ENCODE data around the gene PNMA3.
A peak's percentile ranks its signal among the peaks of the same experiment; 100 is the strongest.
"Not testable (repeated sequence)": the region's sequence is repeated elsewhere in the genome, so short reads cannot be mapped to it uniquely, and the experiment has no call there.

PNMA3 gene

DNA sequence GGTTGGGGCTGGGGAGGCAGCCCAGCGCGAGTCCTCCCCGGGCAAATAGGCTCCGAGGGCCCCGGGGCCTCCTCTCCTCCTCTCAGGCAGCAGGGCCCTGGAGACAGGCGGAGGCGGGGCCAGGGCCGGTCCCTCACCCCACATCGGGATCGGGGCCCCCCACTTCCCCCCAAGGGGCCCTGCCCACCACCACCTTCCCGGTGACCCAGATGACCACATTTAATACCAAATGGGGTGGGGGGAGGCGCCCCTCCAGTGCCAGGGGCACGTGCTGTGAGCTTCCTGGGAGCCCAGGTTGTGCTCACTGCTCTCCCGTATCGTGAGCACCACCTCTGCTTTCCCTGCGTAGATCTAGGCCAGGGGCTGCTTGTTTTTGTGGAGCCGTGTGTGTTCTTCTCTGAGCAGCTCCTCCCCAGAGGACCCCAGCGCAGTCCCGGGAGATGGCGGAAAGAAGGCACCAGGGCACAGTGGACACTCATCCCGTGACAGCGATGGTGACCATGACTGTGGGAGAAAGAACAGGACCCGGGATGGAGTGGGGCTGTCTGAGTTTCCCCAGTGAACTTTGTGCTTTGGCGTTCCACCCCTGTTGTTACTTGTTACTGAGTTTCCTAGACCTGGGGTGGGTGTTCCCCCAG is 18.1 kb downstream of the PNMA3 start:
- DNase-seq (no peak), ATAC-seq (no peak)

DNA sequence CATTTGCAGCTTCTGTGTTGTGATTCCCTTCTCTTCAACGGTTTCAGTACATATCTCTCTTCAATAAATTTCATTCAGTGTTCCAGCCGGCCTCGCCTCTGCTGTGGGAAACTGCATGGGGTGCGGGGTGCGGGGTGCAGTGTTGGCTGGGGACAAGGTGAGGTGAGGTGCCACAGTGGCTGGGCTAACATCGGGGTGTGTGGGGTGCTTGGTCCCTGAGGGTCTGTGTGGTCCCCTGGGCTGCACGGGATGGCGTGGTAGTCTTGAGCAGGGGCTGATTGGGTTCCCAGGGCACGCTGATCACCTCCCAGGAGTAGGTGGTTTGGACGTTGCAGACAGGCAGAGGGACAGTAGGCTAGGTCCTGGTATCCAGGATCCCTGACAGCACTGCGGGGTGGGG is 18.7 kb downstream of the PNMA3 start:
- DNase-seq (no peak), ATAC-seq (no peak)

DNA sequence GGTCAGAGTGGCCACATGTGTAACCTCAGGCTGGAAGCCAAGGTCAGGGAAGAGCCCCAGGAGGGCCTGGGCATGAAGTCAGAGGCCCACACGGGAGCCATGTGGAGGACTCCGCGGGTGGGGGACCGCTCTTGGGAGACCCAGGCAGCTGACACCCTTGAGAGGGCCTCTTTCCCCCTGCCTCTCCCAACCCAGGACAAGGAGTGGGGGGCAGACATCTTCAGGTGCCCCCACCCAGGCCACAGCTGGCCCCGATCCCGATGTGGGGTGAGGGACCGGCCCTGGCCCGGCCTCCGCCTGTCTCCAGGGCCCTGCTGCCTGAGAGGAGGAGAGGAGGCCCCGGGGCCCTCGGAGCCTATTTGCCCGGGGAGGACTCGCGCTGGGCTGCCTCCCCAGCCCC is 19.1 kb downstream of the PNMA3 start:
- no peak for ATAC-seq
- no peak for DNase-seq

DNA sequence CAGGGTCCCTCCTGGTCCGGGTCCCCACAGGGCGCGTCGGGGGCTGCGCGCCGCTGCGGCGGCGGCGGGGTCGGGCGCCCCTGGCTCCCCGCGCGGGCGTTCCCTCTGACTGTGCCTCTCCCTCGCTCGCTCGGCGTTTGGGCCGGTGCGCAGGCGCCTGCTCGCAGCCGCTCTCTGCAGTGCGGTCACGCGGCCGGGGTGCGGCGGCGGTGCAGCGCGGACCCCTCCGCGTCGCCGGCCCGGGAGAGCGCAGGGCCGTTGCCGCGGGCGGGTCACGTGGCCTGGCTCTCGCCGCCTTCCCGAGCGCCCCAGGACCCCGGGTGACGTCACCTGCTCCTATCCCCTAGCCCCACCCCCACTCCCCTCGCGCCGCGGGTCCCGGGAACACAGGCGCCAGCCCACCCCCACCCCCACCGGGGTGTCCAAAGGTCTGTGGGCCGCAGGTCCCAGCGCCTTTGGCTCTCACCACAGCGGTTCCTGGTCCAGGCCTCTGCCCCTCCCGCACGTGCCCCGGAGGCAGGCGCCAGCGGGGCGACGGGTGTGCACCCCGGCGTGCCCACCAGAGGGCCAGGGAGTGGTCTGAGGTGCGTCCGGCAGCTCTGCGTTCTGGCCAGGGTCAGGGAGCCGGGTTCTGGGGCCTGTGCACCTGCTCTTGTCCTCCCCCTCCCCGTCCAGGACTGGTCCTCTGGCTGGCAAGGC is 21.3 kb downstream of the PNMA3 start:
- ATAC-seq, result peak; percentile 69
- not testable (repeated sequence) for DNase-seq

DNA sequence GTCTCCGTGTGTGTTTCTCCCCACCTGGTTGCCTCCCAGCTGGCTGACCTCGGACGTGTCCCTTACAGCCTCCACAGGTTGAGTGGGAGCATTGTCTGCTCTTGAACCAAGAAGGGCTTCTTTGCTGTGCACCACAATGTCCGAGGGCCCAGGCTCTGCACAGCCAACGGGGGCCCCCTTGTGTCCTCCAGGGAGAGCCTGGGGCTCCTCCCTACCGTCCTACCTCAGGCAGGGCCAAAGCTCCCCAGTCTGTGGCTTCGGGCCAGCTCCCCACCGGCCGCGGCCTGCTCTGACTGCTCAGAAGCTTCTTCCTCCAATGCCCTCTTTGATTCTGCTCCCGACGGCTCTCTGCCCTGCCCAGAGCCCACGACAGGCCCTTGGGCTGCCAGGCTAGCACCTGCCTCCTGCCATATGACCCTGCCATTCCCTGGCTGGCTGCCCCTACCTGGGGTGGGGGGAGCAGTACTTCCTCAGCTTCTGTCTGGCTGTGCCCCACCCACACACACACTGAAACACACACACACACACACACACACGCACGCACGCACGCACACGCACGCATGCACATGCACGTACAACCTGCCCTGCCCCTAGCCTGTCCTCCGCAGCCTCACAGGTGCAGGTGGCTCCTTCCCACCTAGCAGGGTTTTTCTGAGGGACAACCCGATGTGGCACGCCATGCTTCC is 27.1 kb downstream of the PNMA3 start:
- not testable (repeated sequence) for DNase-seq, ATAC-seq

DNA sequence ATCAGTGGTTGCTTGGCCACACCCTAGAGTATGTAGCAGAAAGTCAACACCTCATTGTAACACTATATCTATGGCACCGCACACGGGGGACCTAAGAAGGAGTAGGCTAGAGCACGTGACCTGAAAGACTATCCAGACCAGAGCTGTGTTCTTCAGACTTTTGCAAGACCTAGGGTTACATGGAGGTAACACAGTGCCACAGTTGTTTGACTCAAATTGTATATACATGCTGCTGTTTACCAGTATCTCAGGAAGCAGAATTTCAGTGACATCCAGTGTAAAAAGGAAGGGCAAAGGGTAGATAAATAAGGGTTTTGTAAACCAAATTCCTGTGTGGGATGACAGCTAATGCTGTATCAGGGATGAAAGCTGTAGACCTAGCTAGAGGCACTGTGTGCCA is 46.1 kb downstream of the PNMA3 start:
- DNase-seq (no peak), ATAC-seq (no peak)

DNA sequence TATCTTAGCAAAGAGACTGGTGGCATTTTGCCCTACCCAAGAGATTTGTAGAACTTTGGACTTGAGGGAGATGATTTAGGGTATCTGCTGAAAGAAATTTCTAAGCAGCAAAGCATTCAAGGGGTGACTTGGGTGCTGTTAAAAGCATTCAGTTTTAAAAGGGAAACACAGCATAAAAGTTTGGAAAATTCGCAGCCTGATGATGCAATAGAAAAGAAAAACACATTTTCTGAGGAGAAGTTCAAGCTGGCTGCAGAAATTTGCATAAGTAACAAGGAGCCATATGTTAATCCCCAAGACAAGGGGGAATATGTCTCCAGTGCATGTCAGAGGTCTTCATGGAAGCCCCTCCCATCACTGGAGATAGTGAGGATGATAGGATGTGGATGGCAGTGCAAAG is 48.7 kb downstream of the PNMA3 start:
- not testable (repeated sequence) for DNase-seq, ATAC-seq

DNA sequence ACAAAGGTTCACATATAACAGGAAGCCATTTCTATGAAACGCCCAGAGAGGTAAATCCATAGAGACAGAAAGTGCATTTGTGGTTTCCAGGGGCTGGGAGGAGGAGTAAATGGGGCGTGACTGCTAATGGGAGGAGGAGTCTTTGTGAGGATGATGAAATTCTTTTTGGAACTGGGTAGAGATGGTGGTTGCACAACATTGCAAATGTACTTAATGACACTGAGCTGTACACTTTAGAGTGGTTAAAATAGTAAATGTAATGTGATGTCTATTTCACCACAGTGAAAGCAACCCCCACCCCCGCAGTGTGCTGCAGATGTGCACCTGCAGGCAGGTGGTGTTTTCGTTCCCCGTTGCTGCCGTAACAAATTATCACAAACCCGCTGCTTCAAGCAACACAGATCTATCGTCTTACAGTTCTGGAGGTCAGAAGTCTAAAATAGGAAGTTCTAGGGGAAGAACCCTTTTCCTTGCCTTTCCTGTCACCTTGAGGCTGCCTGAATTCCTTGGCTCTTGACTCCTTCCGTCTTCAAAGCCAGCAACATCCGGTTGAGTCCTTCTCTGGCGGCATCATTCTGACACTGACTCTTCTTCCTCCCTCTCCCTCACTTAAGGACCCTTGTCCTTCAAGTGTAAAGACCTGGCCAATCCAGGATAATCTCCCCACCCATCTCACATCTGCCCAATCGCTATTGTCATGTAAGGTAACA is 50.0 kb downstream of the PNMA3 start:
- ATAC-seq, DNase-seq: not testable (repeated sequence)
